Activated T-cell treated with anti-CD3 and anti-CD28 coated beads, Interleukin-2, amount 50 U/mL, for 4 hours (primary cell): ENCODE measurements around the gene RASSF6. TPM values are rescaled to one million over a fixed set of nuclear protein-coding genes. Genes with fewer than 3 reads are reported as not detected.

Experiments
- total RNA-seq, 3 donors: library from RNA; stranded (reverse); gene quantifications; one replicate each; pipeline ENCODE4 v1.2.1, GENCODE V29; 2021

RASSF6 gene
- total RNA-seq, 3 donors from 2014 or later: not detected

Other genes with a start within 250 kb of the RASSF6 start
- 10 to 100 TPM; 13.8 to 22.6 (median 18.3) TPM for gene ALB, start 216.1 kb downstream of the RASSF6 start, total RNA-seq
- gene AFP, start 184.2 kb downstream of the RASSF6 start, total RNA-seq: 1 to 10 TPM in 1 of 3 donors, under 1 TPM in 2; 0.68 to 1.2 (median 0.95) TPM
- not detected for gene AFM, start 138.7 kb downstream of the RASSF6 start, total RNA-seq
- 1 to 10 TPM; 2.5 to 4.2 (median 3.9) TPM for gene CXCL8, start 120.1 kb upstream of the RASSF6 start, total RNA-seq
- gene CXCL6, start 216.2 kb upstream of the RASSF6 start, total RNA-seq: not detected
- gene PF4V1, start 232.9 kb upstream of the RASSF6 start, total RNA-seq: not detected
- gene CXCL1, start 249.0 kb upstream of the RASSF6 start, total RNA-seq: not detected